Kidney epithelial cell (primary cell): Measurements from ENCODE around the gene HEPACAM. TPM values are rescaled to one million over a fixed set of nuclear protein-coding genes. Genes with fewer than 3 reads are reported as not detected.
A peak's percentile ranks its signal among the peaks of the same experiment; 100 is the strongest.

Experiments used
- DNase-seq: peaks from one replicate; pipeline ENCODE4 v3.0.0-alpha.2; 2010; ENCODE audit warnings: low read depth
- H3K27me3 ChIP-seq: 2 replicates; pipeline ENCODE4 v1.6.0; 2011; ENCODE audit warnings: low read length; ENCODE audit not compliant: control insufficient read depth, insufficient read depth
- H3K36me3 ChIP-seq: 2 replicates; pipeline ENCODE4 v1.5.1; 2011; ENCODE audit warnings: low read length; ENCODE audit not compliant: control insufficient read depth, insufficient read depth
- H3K4me3 ChIP-seq: 2 replicates; pipeline ENCODE4 v1.5.1; 2011; ENCODE audit warnings: low read depth, mild to moderate bottlenecking, control low read depth, low read length
- total RNA-seq: library from RNA; depleted of rRNA; stranded (reverse); fragments of >200 nt; gene quantifications from 2 replicates; pipeline ENCODE4 v1.2.3, GENCODE V29; 2015
- TF ChIP-seq, protein P1 (sequence below): IDR thresholded peaks from 2 replicates; pipeline ENCODE4 v1.5.1; 2011; ENCODE audit warnings: mild to moderate bottlenecking, moderate library complexity, low read length, control low read depth, inconsistent platforms; ENCODE audit not compliant: insufficient read depth, poor library complexity, severe bottlenecking

Gene HEPACAM
- total RNA-seq, 1 donor from 2014 or later: 0.17 TPM

DNA sequence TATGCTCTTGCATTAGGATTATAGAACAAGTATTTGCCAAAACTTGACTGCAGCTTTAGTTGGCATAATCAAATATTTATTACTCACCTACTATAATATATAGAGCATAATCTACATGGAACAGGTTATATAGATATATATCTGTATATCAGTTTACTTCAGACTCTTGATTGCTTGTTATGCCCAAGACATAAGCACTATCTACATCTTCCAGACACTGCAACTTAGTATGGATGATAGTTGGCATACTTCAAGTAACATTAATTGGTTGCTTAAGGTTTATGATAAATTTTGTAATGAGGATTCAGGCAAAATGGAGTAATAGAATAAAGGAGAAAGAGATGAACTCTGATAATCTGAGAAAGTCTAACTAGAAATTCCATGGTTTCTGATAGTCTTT, 19.2 kb upstream of the HEPACAM start:
- Histone ChIP-seq H3K36me3 (no peaks in the 10 kb centered on the region), H3K27me3 (no peaks in the 10 kb centered on the region), H3K4me3 (no peak overlapping the region)
- no peak for DNase-seq
- TF ChIP-seq, protein P1, sequence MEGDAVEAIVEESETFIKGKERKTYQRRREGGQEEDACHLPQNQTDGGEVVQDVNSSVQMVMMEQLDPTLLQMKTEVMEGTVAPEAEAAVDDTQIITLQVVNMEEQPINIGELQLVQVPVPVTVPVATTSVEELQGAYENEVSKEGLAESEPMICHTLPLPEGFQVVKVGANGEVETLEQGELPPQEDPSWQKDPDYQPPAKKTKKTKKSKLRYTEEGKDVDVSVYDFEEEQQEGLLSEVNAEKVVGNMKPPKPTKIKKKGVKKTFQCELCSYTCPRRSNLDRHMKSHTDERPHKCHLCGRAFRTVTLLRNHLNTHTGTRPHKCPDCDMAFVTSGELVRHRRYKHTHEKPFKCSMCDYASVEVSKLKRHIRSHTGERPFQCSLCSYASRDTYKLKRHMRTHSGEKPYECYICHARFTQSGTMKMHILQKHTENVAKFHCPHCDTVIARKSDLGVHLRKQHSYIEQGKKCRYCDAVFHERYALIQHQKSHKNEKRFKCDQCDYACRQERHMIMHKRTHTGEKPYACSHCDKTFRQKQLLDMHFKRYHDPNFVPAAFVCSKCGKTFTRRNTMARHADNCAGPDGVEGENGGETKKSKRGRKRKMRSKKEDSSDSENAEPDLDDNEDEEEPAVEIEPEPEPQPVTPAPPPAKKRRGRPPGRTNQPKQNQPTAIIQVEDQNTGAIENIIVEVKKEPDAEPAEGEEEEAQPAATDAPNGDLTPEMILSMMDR: no peak

DNA sequence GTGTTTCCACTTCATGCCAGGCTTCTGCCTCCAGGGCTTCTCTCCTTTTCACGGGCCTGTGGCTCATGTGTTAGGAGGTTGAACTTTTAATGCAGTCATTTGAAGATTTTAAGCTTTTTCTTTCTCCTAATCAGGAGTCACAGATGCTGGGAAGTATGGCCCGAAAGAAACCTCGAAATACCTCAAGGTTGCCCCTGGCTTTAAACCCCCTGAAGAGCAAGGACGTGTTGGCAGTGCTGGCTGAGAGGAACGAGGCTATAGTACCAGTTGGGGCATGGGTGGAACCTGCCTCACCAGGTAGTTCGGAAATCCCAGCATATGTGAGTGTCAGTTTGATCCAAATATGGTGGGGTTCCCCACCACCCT, 18.7 kb upstream of the HEPACAM start:
- DNase-seq: no peak
- Histone ChIP-seq H3K36me3 (no peaks in the 10 kb centered on the region), H3K27me3 (no peaks in the 10 kb centered on the region), H3K4me3 (peak overlapping the region; percentile 56)
- TF ChIP-seq, protein P1: no peak

DNA sequence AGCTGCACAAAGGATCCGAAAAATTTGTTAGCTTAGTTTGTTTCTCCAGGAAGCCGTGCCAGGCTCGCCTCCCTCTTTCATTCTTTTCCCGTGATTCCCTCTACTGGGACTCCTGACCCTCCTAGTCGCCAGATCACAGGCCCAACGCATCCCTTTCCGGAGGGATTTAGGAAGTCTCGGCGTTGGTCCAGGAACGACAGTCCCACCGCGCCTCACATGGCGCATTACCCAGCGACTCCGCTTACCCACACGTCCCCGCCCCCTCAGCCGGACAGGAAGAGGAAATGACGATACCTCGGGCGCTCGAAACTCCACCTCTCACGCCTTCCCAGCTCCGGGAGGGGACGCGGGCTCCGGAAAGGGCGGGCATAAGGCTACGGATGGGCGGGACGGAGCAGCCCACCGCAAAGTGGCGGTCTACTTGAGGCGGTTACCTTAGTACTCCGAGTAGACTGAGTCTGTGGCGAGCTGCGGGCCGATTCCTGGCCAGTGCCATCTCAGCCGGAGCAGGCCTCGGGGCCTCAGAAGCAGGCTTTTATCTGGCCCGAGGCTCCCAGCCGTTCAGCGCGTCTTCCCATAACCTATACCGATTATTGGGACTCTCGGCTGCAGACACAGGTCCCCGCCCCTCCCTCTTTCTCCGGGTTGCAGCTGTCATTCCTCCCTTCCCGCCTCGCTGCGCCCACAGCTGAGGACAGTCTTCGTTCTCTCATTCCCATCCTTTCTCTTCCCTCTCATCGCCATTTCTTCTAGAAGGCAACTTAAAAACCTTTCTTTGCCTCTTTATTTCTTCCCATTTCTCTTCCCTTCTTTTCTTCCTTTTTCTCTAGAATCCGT, 18.1 kb upstream of the HEPACAM start, which contains the start of gene CCDC15:
CCDC15 (plus strand) TSS at position 450 of the 837 bp plus-strand sequence. CDS start 531 bp downstream, outside the sequence.
- H3K27me3 ChIP-seq: no peaks in the 10 kb centered on the region
- TF ChIP-seq, protein P1: no peak
- no peaks in the 10 kb centered on the region for H3K36me3 ChIP-seq
- H3K4me3 ChIP-seq: peak within 1 kb of the TSS; percentile 56
- peak; percentile 90 for DNase-seq

DNA sequence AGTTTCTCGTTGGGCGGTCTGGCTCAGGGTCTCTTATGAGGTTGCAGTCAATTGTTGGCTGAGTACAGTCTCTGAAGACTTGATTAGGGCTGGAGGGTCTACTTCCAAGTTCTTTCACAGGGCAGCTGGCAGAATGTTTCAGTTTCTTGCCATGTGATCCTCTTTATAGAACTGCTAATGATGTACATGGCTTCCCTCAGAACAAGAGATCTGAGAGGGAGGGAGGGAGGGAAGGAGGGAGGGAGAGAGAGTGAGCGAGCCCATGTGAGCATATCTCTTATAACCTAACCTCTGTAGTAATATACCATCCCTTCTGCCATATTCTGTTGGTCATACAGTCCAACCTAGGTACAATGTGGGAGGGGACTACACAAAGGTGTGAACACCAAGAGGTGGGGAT, 15.5 kb upstream of the HEPACAM start:
- TF ChIP-seq, protein P1: no peak
- no peaks in the 10 kb centered on the region for H3K27me3 ChIP-seq
- no peak for DNase-seq
- H3K36me3 ChIP-seq: no peaks in the 10 kb centered on the region
- no peak overlapping the region for H3K4me3 ChIP-seq

DNA sequence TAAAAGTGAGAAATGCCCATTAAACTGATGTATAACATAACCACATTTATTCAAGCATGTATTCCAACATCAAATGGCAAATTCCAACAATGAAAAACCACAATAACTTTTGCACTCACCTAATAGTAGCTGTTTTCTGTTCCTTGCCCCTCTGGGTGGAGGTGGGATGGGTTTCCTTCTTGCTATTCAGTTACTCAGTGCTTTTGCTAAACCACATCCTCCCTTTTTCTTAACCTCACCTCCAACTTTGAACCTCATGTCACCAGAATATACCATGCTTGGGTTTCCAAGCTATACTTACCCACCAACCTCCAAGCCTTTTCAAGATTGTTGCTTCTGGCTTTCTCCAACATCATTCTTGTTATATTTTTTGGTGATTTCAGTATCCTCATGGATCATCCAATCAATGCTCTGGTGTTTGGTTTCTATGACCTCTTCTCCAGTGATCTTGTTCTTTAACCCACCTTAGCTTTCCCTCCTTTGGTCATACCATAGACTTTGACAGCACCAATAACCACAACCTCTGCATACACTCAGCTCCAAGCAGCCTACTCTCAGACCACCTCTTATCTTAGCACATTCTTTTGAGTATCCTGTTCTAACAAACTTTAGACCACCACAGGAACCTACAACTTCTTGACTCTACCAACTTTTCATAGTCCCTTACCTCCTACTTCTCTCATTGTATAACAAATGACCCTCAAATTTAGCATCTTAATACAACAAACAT, 14.9 kb upstream of the HEPACAM start:
- H3K4me3 ChIP-seq: no peak overlapping the region
- H3K27me3 ChIP-seq: no peaks in the 10 kb centered on the region
- H3K36me3 ChIP-seq: no peaks in the 10 kb centered on the region
- TF ChIP-seq, protein P1: no peak
- DNase-seq: no peak
